ENCODE measurements around the gene MYO1A. TPM values are rescaled to one million over a fixed set of nuclear protein-coding genes. Genes with fewer than 3 reads are reported as not detected.

The MYO1A gene
- total and polyA plus RNA-seq, 10 of the 15 experiments (the other 5 are each of a cell fraction or from before 2014, with no cell fraction given), result 0.01 to 0.34 (median 0.15) TPM; not detected in 2

GRCh38 chr12:56998316-56998715 is 51.6 kb downstream of the MYO1A start:
- CTCF ChIA-PET, result interaction anchor here (0.6 to 12.1 kb wide), 10 partner anchors 7 to 314 kb away, joined by 3 to 177 read pairs (median 11); partner anchors contain the start of genes HSD17B6, PRIM1 and STAT6
- H3K9me3 ChIP-seq (replicated peaks; ENCODE audit: control insufficient read depth, insufficient read depth, low read length), result no peaks in the 10 kb centered on the region
- peak overlapping the region; percentile 56 for H3K27ac ChIP-seq (ENCODE audit: control insufficient read depth, insufficient read depth)
- intact Hi-C loops (cut with micrococcal nuclease; ENCODE audit: unreplicated experiment) (no loop called here), in situ Hi-C loops (cut with MboI) (no loop called here)
- POLR2A ChIA-PET, result interaction anchor here (0.5 to 2.2 kb wide), 2 partner anchors 32 to 113 kb away, joined by 7 to 9 read pairs; partner anchors contain the start of gene STAT6
- no peak for ATAC-seq
- RAD21 ChIA-PET (ENCODE audit: unreplicated experiment), result interaction anchor here (0.7 to 1.5 kb wide), 8 partner anchors 10 to 361 kb away, joined by 3 to 13 read pairs (median 5); partner anchors contain the start of genes PTGES3 and STAT6
- no peak overlapping the region for H3K4me3 ChIP-seq
- H3K36me3 ChIP-seq (ENCODE audit: control insufficient read depth in 2 of 2, insufficient read depth in 2 of 2, low read length in 1 of 2), result peaks cover 0 to 2% of the 10 kb centered on the region in 2 experiments; a peak in 2 of 4 replicates
- TF ChIP-seq JUND (IDR thresholded peaks at IDR 0.05; ENCODE audit: low read depth, low read length) (no peak), SIX5 (IDR thresholded peaks at IDR 0.05; ENCODE audit: low read depth, low read length, severe bottlenecking) (no peak), ZBTB11 (CRISPR knock-in tag; IDR thresholded peaks at IDR 0.05) (no peak), MYC (IDR thresholded peaks at IDR 0.05; ENCODE audit: insufficient read depth, insufficient read length, insufficient replicate concordance, low read length, severe bottlenecking) (no peak), JUNB (IDR thresholded peaks at IDR 0.05) (no peak), SMAD1 (IDR thresholded peaks at IDR 0.05; ENCODE audit: low read depth, partially characterized antibody) (no peak), RAD21 (IDR thresholded peaks at IDR 0.05; ENCODE audit: insufficient read depth, low read depth, low read length) (no peak), CHD2 (IDR thresholded peaks at IDR 0.05; ENCODE audit: borderline replicate concordance, low read depth, low read length) (no peak), NR2F1 (conservative IDR thresholded peaks at IDR 0.05) (no peak), EP300 (IDR thresholded peaks at IDR 0.05; ENCODE audit: borderline replicate concordance in 1 of 2, control insufficient read depth in 1 of 2, low read depth in 2 of 2, low read length in 2 of 2) (no peak), TAF1 (IDR thresholded peaks at IDR 0.05; ENCODE audit: borderline replicate concordance, low read depth, low read length) (no peak), RELB (IDR thresholded peaks at IDR 0.05; ENCODE audit: low read depth) (no peak), SUPT20H (IDR thresholded peaks at IDR 0.05; ENCODE audit: borderline replicate concordance, control insufficient read depth, low read depth, low read length) (no peak)
- H3K4me2 ChIP-seq (ENCODE audit: control insufficient read depth, insufficient read depth), result peak overlapping the region; percentile 65
- H3K79me2 ChIP-seq (ENCODE audit: control insufficient read depth, insufficient read depth, low read length), result no peaks in the 10 kb centered on the region; the same call in 1 of the 2 replicates
- H3K4me1 ChIP-seq (ENCODE audit: control insufficient read depth, insufficient read depth, low read length), result peaks cover 34% of the 10 kb centered on the region
- SMC1A ChIA-PET (ENCODE audit: uncharacterized antibody, unreplicated experiment), result interaction anchor here (1.1 to 12.3 kb wide), 7 partner anchors 10 to 249 kb away, joined by 3 to 125 read pairs (median 9); partner anchors contain the start of genes HSD17B6 and STAT6
- BruUV-seq (replicated peaks), result no TSS peak
- no peaks in the 10 kb centered on the region for H4K20me1 ChIP-seq (ENCODE audit: control insufficient read depth, insufficient read depth)
- no peak for FAIRE-seq
- no peaks in the 10 kb centered on the region for H3K27me3 ChIP-seq (replicated peaks in 1 of 2; ENCODE audit: control insufficient read depth in 2 of 2, insufficient read depth in 2 of 2, low read length in 1 of 2)
- WGBS (ENCODE audit: insufficient coverage, insufficient replicate concordance, low lambda C conversion rate, missing lambda C conversion rate), result 86% methylated on average over 6 of the region's 6 CpGs
- DNase-seq (ENCODE audit: low read depth, low spot score), result no peak
- H2AFZ ChIP-seq (ENCODE audit: control insufficient read depth, low read depth, low read length), result no peak overlapping the region
- no peak overlapping the region for H3K9ac ChIP-seq (ENCODE audit: control insufficient read depth, insufficient read depth, low read length)

Measured in GM12878 (cell line).